T-helper 1 cell treated with Interleukin-12 subunit alpha and Interleukin-12 subunit beta and Interleukin-4 antibody, amounts not matched to agents 30 ng/mL and 1 ng/mL, for 36 hours (primary cell): ENCODE data around the gene RGS2. TPM values are rescaled to one million over a fixed set of nuclear protein-coding genes. Genes with fewer than 3 reads are reported as not detected.

Experiments used
- intact Hi-C: fragments of 100-400 bp; cut with micrococcal nuclease; formaldehyde crosslinking; loops from one replicate; pipeline ENCODE4 v1.15.1; 2024
- total RNA-seq: library from RNA; stranded (reverse); gene quantifications from 2 replicates; pipeline ENCODE4 v1.2.3, GENCODE V29; 2022

The RGS2 gene
- total RNA-seq, 1 donor from 2014 or later = 5.2 TPM

GRCh38 chr1:192826791-192827546 lies 18.1 kb downstream of the RGS2 start:
- intact Hi-C loops = no loop called here

- intact Hi-C loops = no loop called here
Measured at GRCh38 chr1:192830595-192831246, 21.9 kb downstream of the RGS2 start.

- intact Hi-C loops = no loop called here
Measured at GRCh38 chr1:192831706-192832355, 23.0 kb downstream of the RGS2 start.

- intact Hi-C loops = no loop called here
Measured at GRCh38 chr1:192832492-192832891, 23.7 kb downstream of the RGS2 start.

GRCh38 chr1:192835116-192835515 lies 26.3 kb downstream of the RGS2 start:
- intact Hi-C loops = no loop called here

- intact Hi-C loops = no loop called here
Measured at GRCh38 chr1:192839162-192840066, 30.6 kb downstream of the RGS2 start.

GRCh38 chr1:192844360-192844759 lies 35.5 kb downstream of the RGS2 start:
- intact Hi-C loops = no loop called here

GRCh38 chr1:192846950-192847349 lies 38.1 kb downstream of the RGS2 start:
- intact Hi-C loops = no loop called here

GRCh38 chr1:192849011-192849410 lies 40.2 kb downstream of the RGS2 start:
- intact Hi-C loops = no loop called here

- intact Hi-C loops = no loop called here
Measured at GRCh38 chr1:192849442-192849841, 40.6 kb downstream of the RGS2 start.

- intact Hi-C loops = no loop called here
Measured at GRCh38 chr1:192852001-192852947, 43.4 kb downstream of the RGS2 start.

- intact Hi-C loops = no loop called here
Measured at GRCh38 chr1:192858456-192858855, 49.6 kb downstream of the RGS2 start.

GRCh38 chr1:192859808-192860207 lies 51.0 kb downstream of the RGS2 start:
- intact Hi-C loops = no loop called here

GRCh38 chr1:192860478-192861185 lies 51.8 kb downstream of the RGS2 start:
- intact Hi-C loops = no loop called here

GRCh38 chr1:192861860-192862259 lies 53.0 kb downstream of the RGS2 start:
- intact Hi-C loops = no loop called here
